ENCODE measurements around the gene GNAS. TPM values are rescaled to one million over a fixed set of nuclear protein-coding genes. Genes with fewer than 3 reads are reported as not detected.
A peak's percentile ranks its signal among the peaks of the same experiment; 100 is the strongest.

GNAS gene
- total RNA-seq, 1 donor from 2014 or later = 1,218 TPM

GRCh38 chr20:58851221-58851968 lies 1.1 kb upstream of the GNAS start:
- no peak for DNase-seq (ENCODE audit: low spot score in 2 of 2, unreplicated experiment in 2 of 2)
- no peak for TF ChIP-seq CTCF (IDR thresholded peaks at IDR 0.05; ENCODE audit: unreplicated experiment)
- H3K9me3 Mint-ChIP-seq = no peaks in the 10 kb centered on the region
- H3K27ac Mint-ChIP-seq = no peak overlapping the region
- peaks cover 38% of the 10 kb centered on the region for H3K4me1 Mint-ChIP-seq
- peak overlapping the region; percentile 83 for H3K4me3 Mint-ChIP-seq
- H3K36me3 Mint-ChIP-seq = no peaks in the 10 kb centered on the region
- H3K27me3 Mint-ChIP-seq (ENCODE audit: low read depth) = peaks cover 86% of the 10 kb centered on the region

- peak overlapping the region; percentile 83 for H3K4me3 Mint-ChIP-seq
- no peak overlapping the region for H3K27ac Mint-ChIP-seq
- DNase-seq (ENCODE audit: low spot score in 2 of 2, unreplicated experiment in 2 of 2) = no peak
- H3K36me3 Mint-ChIP-seq = no peaks in the 10 kb centered on the region
- peaks cover 39% of the 10 kb centered on the region for H3K4me1 Mint-ChIP-seq
- H3K9me3 Mint-ChIP-seq = no peaks in the 10 kb centered on the region
- H3K27me3 Mint-ChIP-seq (ENCODE audit: low read depth) = peaks cover 86% of the 10 kb centered on the region
- no peak for TF ChIP-seq CTCF (IDR thresholded peaks at IDR 0.05; ENCODE audit: unreplicated experiment)
Observed at GRCh38 chr20:58851969-58852458, 502 bp upstream of the GNAS start.

GRCh38 chr20:58853466-58853865 lies 950 bp downstream of the GNAS start:
- Mint-ChIP-seq H3K27ac (no peak overlapping the region), H3K9me3 (no peaks in the 10 kb centered on the region), H3K36me3 (no peaks in the 10 kb centered on the region), H3K27me3 (ENCODE audit: low read depth) (peaks cover 86% of the 10 kb centered on the region), H3K4me3 (no peak overlapping the region), H3K4me1 (peaks cover 39% of the 10 kb centered on the region)
- no peak for DNase-seq (ENCODE audit: low spot score in 2 of 2, unreplicated experiment in 2 of 2)
- TF ChIP-seq CTCF (IDR thresholded peaks at IDR 0.05; ENCODE audit: unreplicated experiment) = no peak

- TF ChIP-seq CTCF (IDR thresholded peaks at IDR 0.05; ENCODE audit: unreplicated experiment) = no peak
- H3K27me3 Mint-ChIP-seq (ENCODE audit: low read depth) = peaks cover 87% of the 10 kb centered on the region
- peak overlapping the region; percentile 65 for H3K4me3 Mint-ChIP-seq
- H3K4me1 Mint-ChIP-seq = peaks cover 39% of the 10 kb centered on the region
- no peaks in the 10 kb centered on the region for H3K36me3 Mint-ChIP-seq
- H3K27ac Mint-ChIP-seq = no peak overlapping the region
- DNase-seq (ENCODE audit: low spot score in 2 of 2, unreplicated experiment in 2 of 2) = no peak
- H3K9me3 Mint-ChIP-seq = no peaks in the 10 kb centered on the region
Observed at GRCh38 chr20:58853976-58854637, 1.6 kb downstream of the GNAS start.

GRCh38 chr20:58854638-58855471 lies 2.3 kb downstream of the GNAS start:
- TF ChIP-seq CTCF (IDR thresholded peaks at IDR 0.05; ENCODE audit: unreplicated experiment) = no peak
- Mint-ChIP-seq H3K4me1 (peaks cover 32% of the 10 kb centered on the region), H3K9me3 (no peaks in the 10 kb centered on the region), H3K36me3 (no peaks in the 10 kb centered on the region), H3K4me3 (peak overlapping the region; percentile 53), H3K27ac (no peak overlapping the region), H3K27me3 (ENCODE audit: low read depth) (peaks cover 83% of the 10 kb centered on the region)
- no peak for DNase-seq (ENCODE audit: low spot score in 2 of 2, unreplicated experiment in 2 of 2)
